ENCODE measurements around the gene PRKAR1B. TPM values are rescaled to one million over a fixed set of nuclear protein-coding genes. Genes with fewer than 3 reads are reported as not detected.

Gene PRKAR1B
- total RNA-seq, 1 experiment from 2014 or later = 51.7 TPM

DNA sequence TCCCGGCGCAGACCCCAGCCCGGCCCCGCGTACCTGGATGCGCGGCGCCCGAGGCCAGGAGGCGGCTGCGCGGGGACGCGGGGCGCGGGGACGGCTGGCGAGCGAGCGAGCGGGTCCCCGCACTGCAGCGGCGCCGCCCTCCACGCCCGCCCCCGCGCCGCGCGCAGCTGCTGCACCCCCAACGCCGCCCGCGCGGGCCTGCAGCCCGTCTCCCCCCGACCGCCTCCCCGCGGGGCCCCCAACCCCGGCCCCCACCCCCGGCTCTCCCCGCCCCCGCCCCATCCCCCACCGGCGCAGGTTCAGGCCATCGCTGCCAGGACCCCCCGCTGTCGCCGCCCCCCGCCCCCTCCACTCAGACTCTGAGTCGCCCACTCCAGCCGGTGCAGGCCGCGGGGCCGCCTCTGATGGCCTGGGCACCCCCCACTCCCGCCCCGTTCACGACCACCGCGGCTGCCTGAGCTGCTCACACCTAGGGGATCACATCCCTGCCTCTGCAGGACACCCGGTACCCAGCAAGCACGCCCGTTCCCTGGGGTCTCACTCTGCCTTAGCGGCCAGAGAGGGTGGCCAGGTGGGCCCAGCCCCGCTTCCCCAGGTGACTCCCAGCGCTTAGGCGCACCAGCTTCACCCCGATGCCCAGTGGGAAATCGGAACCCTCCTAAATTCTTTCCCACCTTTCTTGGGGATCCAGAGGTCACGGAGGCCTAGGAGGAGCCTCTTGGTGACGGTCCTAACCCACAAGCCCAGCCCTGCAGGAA is 14.5 kb downstream of the PRKAR1B start:
- no peak for DNase-seq
- Histone ChIP-seq H3K4me1 (replicated peaks; ENCODE audit: insufficient read depth) (no peaks in the 10 kb centered on the region), H3K9me2 (ENCODE audit: insufficient read depth) (no peaks in the 10 kb centered on the region), H3K27ac (no peak overlapping the region), H3K27me3 (ENCODE audit: insufficient read depth, low read depth) (no peaks in the 10 kb centered on the region), H3F3A (ENCODE audit: insufficient read depth, low read depth) (0 out of 2 replicates have a peak, but pooled peaks cover 13% of the 10 kb centered on the region), H3K4me2 (no peak overlapping the region), H3K4me3 (no peak overlapping the region), H3K79me2 (ENCODE audit: low read depth) (no peaks in the 10 kb centered on the region), H2AFZ (no peak overlapping the region), H3K36me3 (ENCODE audit: low read depth) (no peaks in the 10 kb centered on the region), H3K9me3 (ENCODE audit: insufficient read depth, low read depth) (no peaks in the 10 kb centered on the region), H4K20me1 (ENCODE audit: insufficient read depth) (peaks cover 55% of the 10 kb centered on the region)
- BruUV-seq (replicated peaks) = no TSS peak
- CTCF ChIA-PET = no interaction called here
- TF ChIP-seq, protein P1, sequence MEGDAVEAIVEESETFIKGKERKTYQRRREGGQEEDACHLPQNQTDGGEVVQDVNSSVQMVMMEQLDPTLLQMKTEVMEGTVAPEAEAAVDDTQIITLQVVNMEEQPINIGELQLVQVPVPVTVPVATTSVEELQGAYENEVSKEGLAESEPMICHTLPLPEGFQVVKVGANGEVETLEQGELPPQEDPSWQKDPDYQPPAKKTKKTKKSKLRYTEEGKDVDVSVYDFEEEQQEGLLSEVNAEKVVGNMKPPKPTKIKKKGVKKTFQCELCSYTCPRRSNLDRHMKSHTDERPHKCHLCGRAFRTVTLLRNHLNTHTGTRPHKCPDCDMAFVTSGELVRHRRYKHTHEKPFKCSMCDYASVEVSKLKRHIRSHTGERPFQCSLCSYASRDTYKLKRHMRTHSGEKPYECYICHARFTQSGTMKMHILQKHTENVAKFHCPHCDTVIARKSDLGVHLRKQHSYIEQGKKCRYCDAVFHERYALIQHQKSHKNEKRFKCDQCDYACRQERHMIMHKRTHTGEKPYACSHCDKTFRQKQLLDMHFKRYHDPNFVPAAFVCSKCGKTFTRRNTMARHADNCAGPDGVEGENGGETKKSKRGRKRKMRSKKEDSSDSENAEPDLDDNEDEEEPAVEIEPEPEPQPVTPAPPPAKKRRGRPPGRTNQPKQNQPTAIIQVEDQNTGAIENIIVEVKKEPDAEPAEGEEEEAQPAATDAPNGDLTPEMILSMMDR (conservative IDR thresholded peaks at IDR 0.05) = no peak
- TF ChIP-seq EZH2 (IDR thresholded peaks at IDR 0.05; ENCODE audit: low read depth) = no peak
- intact Hi-C loops (cut with micrococcal nuclease; ENCODE audit: unreplicated experiment) = no loop called here
- POLR2A ChIA-PET (ENCODE audit: unreplicated experiment) = no interaction called here

DNA sequence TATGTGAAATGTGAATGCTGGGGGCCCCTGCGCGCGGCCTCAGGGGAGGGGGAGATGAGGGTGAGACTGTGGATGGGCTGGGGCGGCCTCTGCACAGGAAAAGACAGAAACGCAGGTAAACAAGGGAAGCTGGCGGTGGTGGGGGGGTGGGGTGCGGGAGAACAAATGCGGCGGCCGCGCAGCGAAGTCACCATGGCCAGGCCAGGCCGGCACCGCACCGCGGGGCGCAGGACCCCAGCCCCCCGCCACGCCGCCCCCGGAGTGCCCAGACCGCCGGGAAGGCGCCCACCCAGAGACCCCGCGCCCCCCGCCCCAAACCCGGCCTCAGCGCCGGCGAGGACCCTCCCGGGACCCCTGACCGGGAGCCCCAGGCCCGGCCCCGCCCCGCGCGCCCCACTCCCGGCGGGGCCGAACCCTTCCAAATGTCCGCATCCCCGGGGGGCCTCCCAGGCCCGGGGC is 15.1 kb downstream of the PRKAR1B start:
- no peak for DNase-seq
- Histone ChIP-seq H3K79me2 (ENCODE audit: low read depth) (no peaks in the 10 kb centered on the region), H2AFZ (no peak overlapping the region), H3K4me2 (no peak overlapping the region), H3K27ac (no peak overlapping the region), H3K27me3 (ENCODE audit: insufficient read depth, low read depth) (no peaks in the 10 kb centered on the region), H3K36me3 (ENCODE audit: low read depth) (no peaks in the 10 kb centered on the region), H4K20me1 (ENCODE audit: insufficient read depth) (peaks cover 51% of the 10 kb centered on the region), H3F3A (ENCODE audit: insufficient read depth, low read depth) (0 out of 2 replicates have a peak, but pooled peaks cover 13% of the 10 kb centered on the region), H3K4me1 (replicated peaks; ENCODE audit: insufficient read depth) (no peaks in the 10 kb centered on the region), H3K9me3 (ENCODE audit: insufficient read depth, low read depth) (no peaks in the 10 kb centered on the region), H3K9me2 (ENCODE audit: insufficient read depth) (no peaks in the 10 kb centered on the region), H3K4me3 (no peak overlapping the region)
- POLR2A ChIA-PET (ENCODE audit: unreplicated experiment) = no interaction called here
- no TSS peak for BruUV-seq (replicated peaks)
- TF ChIP-seq, protein P1 (conservative IDR thresholded peaks at IDR 0.05) = no peak
- no peak for TF ChIP-seq EZH2 (IDR thresholded peaks at IDR 0.05; ENCODE audit: low read depth)
- CTCF ChIA-PET = no interaction called here
- intact Hi-C loops (cut with micrococcal nuclease; ENCODE audit: unreplicated experiment) = no loop called here

DNA sequence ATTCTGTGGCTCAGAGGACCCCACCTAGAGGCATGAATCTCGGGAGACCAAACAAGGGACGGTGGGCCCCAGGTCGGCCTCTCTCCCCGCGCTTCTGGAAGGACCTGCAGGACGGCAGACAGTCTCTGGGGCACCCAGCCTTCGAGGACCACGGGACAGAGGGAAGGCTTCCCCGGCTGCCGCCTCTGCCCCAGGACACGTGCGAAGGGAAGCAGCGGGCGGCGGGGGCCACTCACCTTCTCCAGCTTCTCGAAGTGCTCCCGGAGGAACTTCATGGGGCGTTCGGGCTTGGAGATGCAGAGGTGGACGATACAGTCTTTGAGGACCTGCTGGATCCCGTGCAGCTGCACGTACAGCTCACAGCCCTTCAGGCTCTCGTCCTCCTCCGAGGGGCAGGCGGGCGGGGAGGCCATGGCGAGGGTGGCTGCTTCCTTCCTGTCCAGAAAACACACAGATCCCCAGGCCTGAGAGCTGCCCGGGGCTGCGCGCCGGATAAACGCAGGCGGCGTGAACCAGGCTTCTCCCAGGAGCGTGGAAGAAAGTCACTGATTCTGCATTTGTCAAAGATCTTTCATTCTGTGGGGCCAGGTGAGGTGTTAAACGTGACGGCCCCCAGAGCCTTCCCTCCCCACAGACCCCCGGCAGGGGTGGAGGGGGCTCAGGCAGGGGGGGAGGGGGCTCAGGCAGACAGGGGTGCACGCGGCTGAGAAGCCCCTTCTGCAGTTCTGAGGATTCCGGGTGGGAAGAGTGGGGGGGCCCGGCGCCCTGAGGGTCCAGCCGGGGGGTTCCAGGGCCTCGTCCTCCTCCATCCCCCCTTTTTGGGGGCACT is 15.8 kb downstream of the PRKAR1B start:
- H3K9me2 ChIP-seq (ENCODE audit: insufficient read depth) = no peaks in the 10 kb centered on the region
- no peak for TF ChIP-seq EZH2 (IDR thresholded peaks at IDR 0.05; ENCODE audit: low read depth)
- TF ChIP-seq, protein P1 (conservative IDR thresholded peaks at IDR 0.05) = no peak
- CTCF ChIA-PET = no interaction called here
- no peaks in the 10 kb centered on the region for H3K4me1 ChIP-seq (replicated peaks; ENCODE audit: insufficient read depth)
- H3K27me3 ChIP-seq (ENCODE audit: insufficient read depth, low read depth) = no peaks in the 10 kb centered on the region
- intact Hi-C loops (cut with micrococcal nuclease; ENCODE audit: unreplicated experiment) = no loop called here
- POLR2A ChIA-PET (ENCODE audit: unreplicated experiment) = interaction anchor here (0.7 kb wide), 1 partner anchor 45 kb away, joined by 5 read pairs; no protein-coding TSS in a partner anchor
- no peak overlapping the region for H2AFZ ChIP-seq
- H4K20me1 ChIP-seq (ENCODE audit: insufficient read depth) = peaks cover 49% of the 10 kb centered on the region
- no peaks in the 10 kb centered on the region for H3K9me3 ChIP-seq (ENCODE audit: insufficient read depth, low read depth)
- no TSS peak for BruUV-seq (replicated peaks)
- 0 out of 2 replicates have a peak, but pooled peaks cover 13% of the 10 kb centered on the region for H3F3A ChIP-seq (ENCODE audit: insufficient read depth, low read depth)
- H3K36me3 ChIP-seq (ENCODE audit: low read depth) = no peaks in the 10 kb centered on the region
- H3K27ac ChIP-seq = no peak overlapping the region
- H3K79me2 ChIP-seq (ENCODE audit: low read depth) = 0 out of 2 replicates have a peak, but pooled peaks cover 4% of the 10 kb centered on the region
- H3K4me2 ChIP-seq = no peak overlapping the region
- H3K4me3 ChIP-seq = no peak overlapping the region
- DNase-seq = no peak

All from PC-9 (cell line).